ENCODE data around the gene MRPL39. TPM values are rescaled to one million over a fixed set of nuclear protein-coding genes. Genes with fewer than 3 reads are reported as not detected.

Gene MRPL39
- total and polyA plus RNA-seq, 2 donors from 2014 or later: 24.1 to 52.7 TPM

GRCh38 chr21:25560891-25561290 is 46.4 kb downstream of the MRPL39 start:
- H3K36me3 ChIP-seq (ENCODE audit: control insufficient read depth in 2 of 3, insufficient read depth in 3 of 3, low read length in 3 of 3): no peaks in the 10 kb centered on the region
- no peak overlapping the region for H3K9ac ChIP-seq (ENCODE audit: low read length in 3 of 3)
- TF ChIP-seq CTCF (IDR thresholded peaks at IDR 0.05; ENCODE audit: borderline replicate concordance, extremely low read depth, insufficient read depth): no peak
- H3K27ac ChIP-seq (ENCODE audit: low read depth in 2 of 2, low read length in 2 of 2): no peak overlapping the region
- no peaks in the 10 kb centered on the region for H3K27me3 ChIP-seq (ENCODE audit: control insufficient read depth, insufficient read depth, low read length)
- H3K9me3 ChIP-seq (ENCODE audit: control insufficient read depth in 2 of 3, insufficient read depth in 1 of 3, low read length in 3 of 3): no peaks in the 10 kb centered on the region
- FAIRE-seq (no peak), DNase-seq (no peak)
- intact Hi-C loops (cut with DNase I): no loop called here
- no peaks in the 10 kb centered on the region for H3K4me1 ChIP-seq (ENCODE audit: control insufficient read depth in 2 of 3, insufficient read depth in 2 of 3, low read depth in 1 of 3, low read length in 3 of 3)
- H3K4me3 ChIP-seq (ENCODE audit: low read length in 3 of 3): no peak overlapping the region

GRCh38 chr21:25560271-25560685 is 47.0 kb downstream of the MRPL39 start:
- no peak overlapping the region for H3K27ac ChIP-seq (ENCODE audit: low read depth in 2 of 2, low read length in 2 of 2)
- no peaks in the 10 kb centered on the region for H3K27me3 ChIP-seq (ENCODE audit: control insufficient read depth, insufficient read depth, low read length)
- DNase-seq (no peak), FAIRE-seq (no peak)
- H3K36me3 ChIP-seq (ENCODE audit: control insufficient read depth in 2 of 3, insufficient read depth in 3 of 3, low read length in 3 of 3): no peaks in the 10 kb centered on the region
- no peak overlapping the region for H3K9ac ChIP-seq (ENCODE audit: low read length in 3 of 3)
- intact Hi-C loops (cut with DNase I): no loop called here
- H3K4me3 ChIP-seq (ENCODE audit: low read length in 3 of 3): no peak overlapping the region
- H3K9me3 ChIP-seq (ENCODE audit: control insufficient read depth in 2 of 3, insufficient read depth in 1 of 3, low read length in 3 of 3): no peaks in the 10 kb centered on the region
- no peaks in the 10 kb centered on the region for H3K4me1 ChIP-seq (ENCODE audit: control insufficient read depth in 2 of 3, insufficient read depth in 2 of 3, low read depth in 1 of 3, low read length in 3 of 3)
- no peak for TF ChIP-seq CTCF (IDR thresholded peaks at IDR 0.05; ENCODE audit: borderline replicate concordance, extremely low read depth, insufficient read depth)

DNA sequence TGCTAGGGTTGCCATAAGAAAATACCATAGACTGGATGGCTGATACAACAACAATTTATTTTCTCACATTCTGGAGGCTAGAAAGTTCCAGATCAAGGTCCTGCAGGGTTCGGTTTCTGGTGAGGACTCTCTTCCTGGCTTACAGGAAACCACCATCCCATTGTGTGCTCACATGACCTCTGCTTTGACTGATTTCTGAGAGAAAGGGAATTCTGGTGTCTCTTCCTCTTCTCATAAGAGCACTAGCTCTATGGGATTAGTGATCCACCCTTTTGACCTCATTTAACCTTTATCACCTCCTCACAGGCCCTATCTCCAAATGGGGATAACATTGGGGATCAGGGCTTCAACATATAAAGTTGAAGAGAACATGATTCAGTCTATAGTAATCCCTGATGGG is 47.5 kb downstream of the MRPL39 start:
- no peak overlapping the region for H3K27ac ChIP-seq (ENCODE audit: low read depth in 2 of 2, low read length in 2 of 2)
- no peak overlapping the region for H3K4me3 ChIP-seq (ENCODE audit: low read length in 3 of 3)
- no peaks in the 10 kb centered on the region for H3K4me1 ChIP-seq (ENCODE audit: control insufficient read depth in 2 of 3, insufficient read depth in 2 of 3, low read depth in 1 of 3, low read length in 3 of 3)
- no peak for TF ChIP-seq CTCF (IDR thresholded peaks at IDR 0.05; ENCODE audit: borderline replicate concordance, extremely low read depth, insufficient read depth)
- no peaks in the 10 kb centered on the region for H3K27me3 ChIP-seq (ENCODE audit: control insufficient read depth, insufficient read depth, low read length)
- DNase-seq (no peak), FAIRE-seq (no peak)
- H3K36me3 ChIP-seq (ENCODE audit: control insufficient read depth in 2 of 3, insufficient read depth in 3 of 3, low read length in 3 of 3): no peaks in the 10 kb centered on the region
- intact Hi-C loops (cut with DNase I): no loop called here
- no peaks in the 10 kb centered on the region for H3K9me3 ChIP-seq (ENCODE audit: control insufficient read depth in 2 of 3, insufficient read depth in 1 of 3, low read length in 3 of 3)
- H3K9ac ChIP-seq (ENCODE audit: low read length in 3 of 3): no peak overlapping the region

DNA sequence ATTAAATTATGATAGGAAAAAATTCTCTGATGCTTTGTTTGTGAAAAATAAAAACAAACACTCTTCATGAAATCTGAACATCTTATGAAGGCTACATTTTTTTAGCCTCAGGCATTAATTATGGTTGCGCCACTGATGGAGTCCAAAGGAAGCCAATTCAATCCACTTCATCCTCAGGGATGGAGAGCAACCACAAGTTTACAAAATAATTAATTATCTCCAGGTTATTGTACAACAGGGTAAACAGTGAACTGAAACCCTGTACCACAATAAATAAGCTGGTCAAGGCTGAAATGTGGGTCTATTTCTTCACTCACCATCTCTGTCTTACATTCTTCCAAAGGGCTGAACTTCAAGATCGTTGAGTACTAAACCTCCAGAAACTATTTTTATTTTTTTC is 49.2 kb downstream of the MRPL39 start:
- FAIRE-seq: no peak
- no peak for TF ChIP-seq CTCF (IDR thresholded peaks at IDR 0.05; ENCODE audit: borderline replicate concordance, extremely low read depth, insufficient read depth)
- no peak overlapping the region for H3K4me3 ChIP-seq (ENCODE audit: low read length in 3 of 3)
- no peaks in the 10 kb centered on the region for H3K9me3 ChIP-seq (ENCODE audit: control insufficient read depth in 2 of 3, insufficient read depth in 1 of 3, low read length in 3 of 3)
- H3K27me3 ChIP-seq (ENCODE audit: control insufficient read depth, insufficient read depth, low read length): no peaks in the 10 kb centered on the region
- intact Hi-C loops (cut with DNase I): no loop called here
- no peak for DNase-seq
- no peaks in the 10 kb centered on the region for H3K36me3 ChIP-seq (ENCODE audit: control insufficient read depth in 2 of 3, insufficient read depth in 3 of 3, low read length in 3 of 3)
- no peaks in the 10 kb centered on the region for H3K4me1 ChIP-seq (ENCODE audit: control insufficient read depth in 2 of 3, insufficient read depth in 2 of 3, low read depth in 1 of 3, low read length in 3 of 3)
- H3K27ac ChIP-seq (ENCODE audit: low read depth in 2 of 2, low read length in 2 of 2): no peak overlapping the region
- no peak overlapping the region for H3K9ac ChIP-seq (ENCODE audit: low read length in 3 of 3)
